ENCODE results near the gene DCTD. TPM values are rescaled to one million over a fixed set of nuclear protein-coding genes. Genes with fewer than 3 reads are reported as not detected.

DCTD gene
- total and polyA plus RNA-seq, 2 experiments from 2014 or later, result 39.3 to 40.3 TPM

DNA sequence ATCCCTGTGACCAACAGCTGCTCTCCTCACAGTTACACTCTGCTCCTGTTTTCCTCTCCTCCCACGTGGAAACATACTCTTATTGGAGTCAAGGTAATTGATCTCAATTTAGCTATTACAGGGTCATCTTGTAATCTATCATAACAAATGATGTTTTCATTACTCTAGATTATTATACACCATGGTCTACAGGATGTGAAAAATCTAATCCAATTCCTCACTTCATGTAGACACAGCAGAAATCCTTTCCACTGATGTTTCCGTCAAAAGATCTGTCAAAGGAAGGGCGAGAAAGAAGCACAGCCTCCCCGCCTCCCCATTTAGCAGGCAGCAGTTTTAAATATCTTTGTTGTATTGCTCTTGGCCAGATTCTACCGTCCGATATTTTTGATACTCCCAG, 13.7 kb upstream of the DCTD start:
- Histone ChIP-seq H2AFZ (no peak overlapping the region), H3K4me2 (no peak overlapping the region), H3K4me1 (ENCODE audit: insufficient read depth) (no peaks in the 10 kb centered on the region), H3K4me3 (no peak overlapping the region), H3K27ac (ENCODE audit: low read depth) (no peak overlapping the region), H3K27me3 (ENCODE audit: insufficient read depth) (no peaks in the 10 kb centered on the region), H3K9me2 (ENCODE audit: insufficient read depth) (no peaks in the 10 kb centered on the region), H3K79me2 (replicated peaks; ENCODE audit: insufficient read depth) (no peaks in the 10 kb centered on the region), H4K20me1 (replicated peaks; ENCODE audit: insufficient read depth) (no peaks in the 10 kb centered on the region), H3F3A (replicated peaks; ENCODE audit: low read depth) (no peaks in the 10 kb centered on the region), H3K36me3 (ENCODE audit: insufficient read depth) (no peaks in the 10 kb centered on the region)
- Mint-ChIP-seq H3K27ac (no peak overlapping the region), H3K9me3 (no peaks in the 10 kb centered on the region; the same call in 2 of the 3 replicates), H3K4me1 (no peaks in the 10 kb centered on the region), H3K36me3 (ENCODE audit: low read depth) (no peaks in the 10 kb centered on the region), H3K4me3 (no peak overlapping the region), H3K27me3 (ENCODE audit: insufficient read depth, low read depth, poor library complexity) (peaks cover 5% of the 10 kb centered on the region)
- TF ChIP-seq EZH2phosphoT487 (IDR thresholded peaks at IDR 0.05; ENCODE audit: unreplicated experiment), result no peak
- no peak for TF ChIP-seq ZNF331 (CRISPR knock-in tag; IDR thresholded peaks at IDR 0.05; ENCODE audit: low read depth)
- DNase-seq (ENCODE audit: low spot score), result no peak
- no peak for ATAC-seq

- DNase-seq (ENCODE audit: low spot score) (no peak), ATAC-seq (no peak)
- no peak overlapping the region for H3K4me3 Mint-ChIP-seq
- Histone ChIP-seq H3K27ac (ENCODE audit: low read depth) (no peak overlapping the region), H4K20me1 (replicated peaks; ENCODE audit: insufficient read depth) (no peaks in the 10 kb centered on the region), H3K27me3 (ENCODE audit: insufficient read depth) (no peaks in the 10 kb centered on the region), H2AFZ (no peak overlapping the region; the same call in 1 of the 2 replicates), H3K4me3 (no peak overlapping the region), H3K36me3 (ENCODE audit: insufficient read depth) (no peaks in the 10 kb centered on the region), H3K4me1 (ENCODE audit: insufficient read depth) (no peaks in the 10 kb centered on the region), H3F3A (replicated peaks; ENCODE audit: low read depth) (no peaks in the 10 kb centered on the region), H3K79me2 (replicated peaks; ENCODE audit: insufficient read depth) (no peaks in the 10 kb centered on the region), H3K9me2 (ENCODE audit: insufficient read depth) (no peaks in the 10 kb centered on the region), H3K4me2 (no peak overlapping the region)
- peaks cover 5% of the 10 kb centered on the region for H3K27me3 Mint-ChIP-seq (ENCODE audit: insufficient read depth, low read depth, poor library complexity)
- no peaks in the 10 kb centered on the region for H3K4me1 Mint-ChIP-seq
- H3K36me3 Mint-ChIP-seq (ENCODE audit: low read depth), result no peaks in the 10 kb centered on the region
- H3K9me3 Mint-ChIP-seq, result no peaks in the 10 kb centered on the region
- no peak overlapping the region for H3K27ac Mint-ChIP-seq
- TF ChIP-seq NANOG (IDR thresholded peaks at IDR 0.05; ENCODE audit: borderline replicate concordance), result no peak
- TF ChIP-seq CREB1 (CRISPR knock-in tag; IDR thresholded peaks at IDR 0.05; ENCODE audit: low read depth), result no peak
- TF ChIP-seq STAT1 (IDR thresholded peaks at IDR 0.05; ENCODE audit: unreplicated experiment), result no peak
- no peak for TF ChIP-seq ZNF114 (CRISPR knock-in tag; IDR thresholded peaks at IDR 0.05)
- no peak for TF ChIP-seq EZH2 (IDR thresholded peaks at IDR 0.05; ENCODE audit: low read depth, unreplicated experiment)
- TF ChIP-seq EZH2phosphoT487 (IDR thresholded peaks at IDR 0.05; ENCODE audit: unreplicated experiment), result no peak
- no peak for TF ChIP-seq POLR2AphosphoS5 (IDR thresholded peaks at IDR 0.05; ENCODE audit: low read depth)
- TF ChIP-seq ZNF462 (CRISPR knock-in tag; IDR thresholded peaks at IDR 0.05), result no peak
- no peak for TF ChIP-seq ZNF331 (CRISPR knock-in tag; IDR thresholded peaks at IDR 0.05; ENCODE audit: low read depth)
- TF ChIP-seq ETS1 (IDR thresholded peaks at IDR 0.05), result no peak
- TF ChIP-seq, protein P1, sequence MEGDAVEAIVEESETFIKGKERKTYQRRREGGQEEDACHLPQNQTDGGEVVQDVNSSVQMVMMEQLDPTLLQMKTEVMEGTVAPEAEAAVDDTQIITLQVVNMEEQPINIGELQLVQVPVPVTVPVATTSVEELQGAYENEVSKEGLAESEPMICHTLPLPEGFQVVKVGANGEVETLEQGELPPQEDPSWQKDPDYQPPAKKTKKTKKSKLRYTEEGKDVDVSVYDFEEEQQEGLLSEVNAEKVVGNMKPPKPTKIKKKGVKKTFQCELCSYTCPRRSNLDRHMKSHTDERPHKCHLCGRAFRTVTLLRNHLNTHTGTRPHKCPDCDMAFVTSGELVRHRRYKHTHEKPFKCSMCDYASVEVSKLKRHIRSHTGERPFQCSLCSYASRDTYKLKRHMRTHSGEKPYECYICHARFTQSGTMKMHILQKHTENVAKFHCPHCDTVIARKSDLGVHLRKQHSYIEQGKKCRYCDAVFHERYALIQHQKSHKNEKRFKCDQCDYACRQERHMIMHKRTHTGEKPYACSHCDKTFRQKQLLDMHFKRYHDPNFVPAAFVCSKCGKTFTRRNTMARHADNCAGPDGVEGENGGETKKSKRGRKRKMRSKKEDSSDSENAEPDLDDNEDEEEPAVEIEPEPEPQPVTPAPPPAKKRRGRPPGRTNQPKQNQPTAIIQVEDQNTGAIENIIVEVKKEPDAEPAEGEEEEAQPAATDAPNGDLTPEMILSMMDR (conservative IDR thresholded peaks at IDR 0.05; ENCODE audit: low read depth in 2 of 2), result no peak
Measured at GRCh38 chr4:182929296-182929695, 12.1 kb upstream of the DCTD start.
